SU-DHL-6 (cell line): Measurements from ENCODE around the gene CYP8B1.

ENCODE experiments used
- H2AFZ ChIP-seq: fragments of 200-600 bp; sonication (generic); 2 replicates; pipeline ENCODE4 v1.6.1; 2014; ENCODE audit warnings: low read depth, mild to moderate bottlenecking, moderate library complexity, mixed read lengths, antibody characterized with exemption, low read length; ENCODE audit not compliant: severe bottlenecking
- H3F3A ChIP-seq: fragments of 200-600 bp; shearing (Covaris generic); 2 replicates; pipeline ENCODE4 v1.6.0; 2016; ENCODE audit warnings: antibody characterized with exemption, mild to moderate bottlenecking; ENCODE audit not compliant: insufficient read depth
- H3K27ac ChIP-seq: fragments of 200-600 bp; sonication (generic); 2 replicates; pipeline ENCODE4 v1.5.1; 2016; ENCODE audit warnings: low read depth, mild to moderate bottlenecking, low read length, moderate library complexity, mixed read lengths
- H3K27me3 ChIP-seq: fragments of 200-600 bp; sonication (generic), shearing (Covaris generic); 2 replicates; pipeline ENCODE4 v1.6.0; 2014; ENCODE audit warnings: mild to moderate bottlenecking, low read length
- H3K36me3 ChIP-seq: fragments of 200-600 bp; sonication (generic); 2 replicates; pipeline ENCODE4 v1.6.1; 2014; ENCODE audit warnings: mild to moderate bottlenecking, low read length, mixed read lengths
- H3K4me2 ChIP-seq: fragments of 300-600, 200-600 bp; shearing (Covaris generic), sonication (generic); 2 replicates; pipeline ENCODE4 v1.6.0; 2014; ENCODE audit warnings: low read length, low read depth, mild to moderate bottlenecking; ENCODE audit not compliant: poor library complexity, severe bottlenecking
- H3K4me3 ChIP-seq: fragments of 200-600 bp; sonication (generic); 2 replicates; pipeline ENCODE4 v1.5.1; 2014; ENCODE audit warnings: antibody characterized with exemption, low read length, mild to moderate bottlenecking, mixed read lengths; ENCODE audit not compliant: insufficient read depth, poor library complexity, severe bottlenecking
- H3K79me2 ChIP-seq: fragments of 200-600 bp; sonication (generic); 2 replicates; pipeline ENCODE4 v1.6.1; 2014; ENCODE audit warnings: mild to moderate bottlenecking, low read length, moderate library complexity; ENCODE audit not compliant: insufficient read depth
- H3K9ac ChIP-seq: fragments of 200-600 bp; sonication (generic); 2 replicates; pipeline ENCODE4 v1.7.0; 2014; ENCODE audit warnings: mild to moderate bottlenecking, low read length
- H3K9me2 ChIP-seq: fragments of 200-600 bp; sonication (generic); replicated peaks from 2 replicates; pipeline ENCODE4 v1.6.1; 2014; ENCODE audit warnings: low read length; ENCODE audit not compliant: insufficient read depth
- H3K9me3 ChIP-seq: fragments of 200-600 bp; sonication (generic); 2 replicates; pipeline ENCODE4 v1.6.1; 2014; ENCODE audit warnings: low read length, mixed read lengths; ENCODE audit not compliant: insufficient read depth
- H4K20me1 ChIP-seq: fragments of 200-600 bp; sonication (generic); 2 replicates; pipeline ENCODE4 v1.6.1; 2014; ENCODE audit warnings: low read depth, mild to moderate bottlenecking, antibody characterized with exemption, low read length, moderate library complexity, mixed read lengths
- EZH2phosphoT487 ChIP-seq: fragments of 200-600 bp; sonication (generic), shearing (Covaris generic); conservative IDR thresholded peaks from 2 replicates; pipeline ENCODE4 v1.6.1; 2018; ENCODE audit warnings: mild to moderate bottlenecking, antibody characterized with exemption, low read length, moderate library complexity, mixed read lengths
- TF ChIP-seq, protein P1 (sequence below): fragments of 200-600 bp; sonication (generic); IDR thresholded peaks from one replicate; pipeline ENCODE4 v1.5.1; 2017; ENCODE audit warnings: antibody characterized with exemption, mild to moderate bottlenecking, low read length, moderate library complexity; ENCODE audit not compliant: insufficient read depth, poor library complexity, severe bottlenecking

Gene CYP8B1

DNA sequence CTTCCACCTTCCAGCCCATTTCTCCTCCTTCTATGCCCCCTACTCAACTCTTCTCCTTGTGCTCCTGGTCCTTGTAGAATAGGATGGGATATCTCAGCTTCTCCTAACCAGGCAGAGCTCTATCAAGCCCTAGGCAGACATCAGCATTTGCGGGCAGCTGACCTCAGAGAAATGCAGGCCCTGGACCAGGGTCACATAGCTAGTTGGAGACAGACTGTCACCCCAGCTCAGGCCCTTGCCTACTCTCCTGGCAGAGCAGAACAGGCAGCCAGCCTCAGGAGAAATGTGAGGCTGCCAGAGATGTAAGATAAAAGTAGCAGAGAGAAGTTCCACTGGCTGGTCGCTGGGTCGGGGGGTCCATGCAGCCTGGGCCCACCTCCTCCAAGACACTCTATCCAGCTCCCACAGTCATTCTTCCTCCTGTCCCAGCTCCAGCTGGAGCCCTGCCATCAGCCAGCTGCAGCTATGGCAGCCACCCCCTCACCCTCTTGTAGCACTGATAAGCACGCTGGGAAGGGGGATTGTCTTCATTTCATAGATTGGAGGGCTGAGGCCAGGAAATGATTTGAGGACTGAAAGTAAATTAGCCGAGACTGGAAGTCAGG lies 4.0 kb downstream of the CYP8B1 start:
- Histone ChIP-seq H3K9me2 (no peaks in the 10 kb centered on the region), H3K27me3 (no peaks in the 10 kb centered on the region), H3K9ac (no peak overlapping the region), H3K4me2 (no peak overlapping the region), H3K27ac (no peak overlapping the region), H4K20me1 (no peaks in the 10 kb centered on the region), H3K4me3 (no peak overlapping the region), H3K9me3 (no peaks in the 10 kb centered on the region), H3F3A (no peaks in the 10 kb centered on the region), H2AFZ (no peak overlapping the region), H3K79me2 (no peaks in the 10 kb centered on the region), H3K36me3 (no peaks in the 10 kb centered on the region)
- no peak for TF ChIP-seq EZH2phosphoT487
- TF ChIP-seq, protein P1, sequence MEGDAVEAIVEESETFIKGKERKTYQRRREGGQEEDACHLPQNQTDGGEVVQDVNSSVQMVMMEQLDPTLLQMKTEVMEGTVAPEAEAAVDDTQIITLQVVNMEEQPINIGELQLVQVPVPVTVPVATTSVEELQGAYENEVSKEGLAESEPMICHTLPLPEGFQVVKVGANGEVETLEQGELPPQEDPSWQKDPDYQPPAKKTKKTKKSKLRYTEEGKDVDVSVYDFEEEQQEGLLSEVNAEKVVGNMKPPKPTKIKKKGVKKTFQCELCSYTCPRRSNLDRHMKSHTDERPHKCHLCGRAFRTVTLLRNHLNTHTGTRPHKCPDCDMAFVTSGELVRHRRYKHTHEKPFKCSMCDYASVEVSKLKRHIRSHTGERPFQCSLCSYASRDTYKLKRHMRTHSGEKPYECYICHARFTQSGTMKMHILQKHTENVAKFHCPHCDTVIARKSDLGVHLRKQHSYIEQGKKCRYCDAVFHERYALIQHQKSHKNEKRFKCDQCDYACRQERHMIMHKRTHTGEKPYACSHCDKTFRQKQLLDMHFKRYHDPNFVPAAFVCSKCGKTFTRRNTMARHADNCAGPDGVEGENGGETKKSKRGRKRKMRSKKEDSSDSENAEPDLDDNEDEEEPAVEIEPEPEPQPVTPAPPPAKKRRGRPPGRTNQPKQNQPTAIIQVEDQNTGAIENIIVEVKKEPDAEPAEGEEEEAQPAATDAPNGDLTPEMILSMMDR: no peak

GRCh38 chr3:42868841-42869240 lies 6.8 kb downstream of the CYP8B1 start:
- Histone ChIP-seq H3K9me3 (no peaks in the 10 kb centered on the region), H3K36me3 (no peaks in the 10 kb centered on the region), H3F3A (no peaks in the 10 kb centered on the region), H4K20me1 (no peaks in the 10 kb centered on the region), H3K27ac (no peak overlapping the region), H3K27me3 (no peaks in the 10 kb centered on the region), H3K79me2 (no peaks in the 10 kb centered on the region), H3K4me2 (no peak overlapping the region), H3K4me3 (no peak overlapping the region), H3K9ac (no peak overlapping the region), H3K9me2 (no peaks in the 10 kb centered on the region), H2AFZ (no peak overlapping the region)
- TF ChIP-seq, protein P1: no peak
- no peak for TF ChIP-seq EZH2phosphoT487

- Histone ChIP-seq H3K4me2 (no peak overlapping the region), H3F3A (no peaks in the 10 kb centered on the region), H3K9me2 (no peaks in the 10 kb centered on the region), H3K79me2 (no peaks in the 10 kb centered on the region), H3K36me3 (no peaks in the 10 kb centered on the region), H3K9me3 (no peaks in the 10 kb centered on the region), H4K20me1 (no peaks in the 10 kb centered on the region), H3K9ac (no peak overlapping the region), H2AFZ (no peak overlapping the region), H3K27me3 (no peaks in the 10 kb centered on the region), H3K27ac (no peak overlapping the region), H3K4me3 (no peak overlapping the region)
- TF ChIP-seq, protein P1: no peak
- no peak for TF ChIP-seq EZH2phosphoT487
Measured at GRCh38 chr3:42867138-42867537, 8.5 kb downstream of the CYP8B1 start.
